Nucleus accumbens (tissue), 56 donors: ENCODE measurements around the gene PER1.

ENCODE experiments used
- DNase-seq, 56 donors: peaks; one replicate each; lab custom pipeline; 2025; lab: John Stamatoyannopoulos, UW

The PER1 gene

DNA sequence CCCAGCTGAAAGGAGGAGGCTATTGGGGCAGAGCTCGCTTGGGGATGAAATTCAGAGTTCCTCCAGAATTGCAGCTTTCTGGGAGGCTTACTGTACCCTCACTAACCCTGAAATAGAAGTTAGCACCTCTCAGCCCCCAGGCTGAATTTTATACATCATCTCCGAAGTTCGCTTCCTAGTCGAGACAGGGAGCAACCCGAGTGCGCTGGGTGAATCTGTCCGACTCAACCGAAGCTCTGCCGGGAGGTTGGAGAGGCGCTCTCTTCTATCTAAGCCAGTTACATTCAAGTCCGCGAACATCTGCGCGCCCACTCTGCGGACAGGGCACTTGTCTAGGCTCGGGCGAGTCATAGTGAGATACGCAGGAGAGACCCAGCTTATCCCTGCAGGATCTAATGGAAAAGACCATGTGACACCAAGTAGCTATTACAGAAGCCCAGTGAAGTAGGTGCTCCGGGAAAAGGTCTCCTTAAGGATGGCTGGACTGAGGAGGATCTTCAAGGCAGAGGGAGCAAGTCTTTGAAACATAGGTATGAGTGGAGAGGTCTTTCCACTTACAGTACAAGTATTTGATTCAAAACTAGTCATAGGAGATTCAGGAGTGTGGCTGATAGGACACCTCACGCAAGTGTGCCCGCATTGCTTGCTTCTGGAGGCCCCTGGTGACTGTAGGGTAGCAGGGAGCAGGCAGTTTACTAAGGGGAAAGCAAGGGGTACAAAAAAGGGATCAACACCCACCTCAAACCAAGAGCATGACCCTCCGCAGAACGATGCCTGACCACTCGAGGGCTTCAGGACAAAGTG is 27.7 kb downstream of the PER1 start:
- DNase-seq: peak in 6 of 56 donors; percentile 13 to 47 (median 18)

DNA sequence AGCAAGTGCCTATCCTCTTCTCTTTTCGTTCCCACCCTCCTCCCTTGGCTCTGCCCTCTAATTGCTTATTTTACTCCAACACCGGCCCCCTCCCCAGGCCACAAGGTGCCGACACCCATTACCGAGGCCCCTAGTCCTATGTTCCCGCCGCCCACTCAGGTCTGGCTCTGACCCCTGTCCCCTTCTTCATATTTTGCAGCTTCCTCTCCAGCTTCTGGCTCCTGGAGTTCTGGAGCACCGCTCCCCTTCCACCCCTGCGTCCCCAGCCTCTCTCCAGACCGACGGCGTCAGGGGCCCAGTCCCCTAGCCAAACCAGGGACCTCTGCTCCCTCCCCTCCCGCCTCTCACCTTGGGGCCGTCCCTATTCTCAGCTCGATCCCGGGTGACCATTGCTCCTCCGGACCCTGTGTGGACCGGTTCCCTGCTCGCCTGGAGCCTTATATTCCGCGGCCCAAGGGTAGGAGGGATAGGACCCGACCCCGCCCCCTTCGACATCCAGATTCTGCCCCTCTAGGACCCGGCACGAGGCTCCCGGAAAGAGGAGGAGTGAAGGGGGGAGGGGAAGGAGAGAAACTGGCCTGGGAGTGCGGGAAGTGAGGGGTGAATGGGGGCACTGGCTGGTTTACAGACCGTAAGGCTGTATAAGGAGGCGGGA is 28.4 kb downstream of the PER1 start, which contains the start of gene HES7:
Gene HES7, minus strand, starts transcription at position 412 of the 655 bp plus-strand sequence. Its CDS starts 22 bp downstream, at position 390.
- no peak for DNase-seq

DNA sequence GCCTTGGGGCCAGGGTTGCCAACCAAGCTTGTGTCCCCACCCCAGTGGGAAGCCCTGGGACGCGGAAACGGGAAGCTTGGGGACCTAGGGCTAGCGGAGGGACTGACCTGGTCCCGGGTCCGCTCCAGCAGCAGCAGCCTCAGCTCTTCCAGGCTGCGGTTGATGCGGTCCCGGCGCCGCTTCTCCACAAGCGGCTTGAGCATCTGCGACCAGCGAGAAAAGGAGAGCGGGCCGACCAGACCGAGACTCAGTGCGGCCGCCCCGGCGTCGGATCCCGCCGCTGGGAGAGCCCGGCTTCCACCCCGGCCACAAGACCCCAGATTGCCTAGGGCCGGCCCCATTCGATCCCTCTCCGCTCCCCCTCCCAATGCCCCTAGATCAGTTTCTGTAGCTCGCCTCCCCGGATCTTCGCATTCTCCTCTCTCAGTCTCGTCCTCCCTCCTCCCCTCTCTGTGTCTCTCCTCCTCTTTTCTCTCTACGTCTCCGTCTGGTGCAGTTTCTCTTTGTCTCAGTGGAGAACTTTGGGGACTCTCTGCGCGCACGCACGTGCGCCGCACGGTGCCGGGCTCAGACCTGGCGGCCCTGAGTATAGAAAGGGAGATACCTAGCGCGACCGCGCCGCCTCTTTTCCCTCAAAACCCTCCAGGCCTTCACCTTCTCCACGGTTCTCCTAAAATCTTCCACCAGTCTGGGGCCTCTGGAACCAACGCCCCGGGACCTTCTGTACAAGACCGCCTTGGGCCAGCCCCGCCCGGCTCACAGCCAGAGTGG is 29.1 kb downstream of the PER1 start:
- DNase-seq: no peak

DNA sequence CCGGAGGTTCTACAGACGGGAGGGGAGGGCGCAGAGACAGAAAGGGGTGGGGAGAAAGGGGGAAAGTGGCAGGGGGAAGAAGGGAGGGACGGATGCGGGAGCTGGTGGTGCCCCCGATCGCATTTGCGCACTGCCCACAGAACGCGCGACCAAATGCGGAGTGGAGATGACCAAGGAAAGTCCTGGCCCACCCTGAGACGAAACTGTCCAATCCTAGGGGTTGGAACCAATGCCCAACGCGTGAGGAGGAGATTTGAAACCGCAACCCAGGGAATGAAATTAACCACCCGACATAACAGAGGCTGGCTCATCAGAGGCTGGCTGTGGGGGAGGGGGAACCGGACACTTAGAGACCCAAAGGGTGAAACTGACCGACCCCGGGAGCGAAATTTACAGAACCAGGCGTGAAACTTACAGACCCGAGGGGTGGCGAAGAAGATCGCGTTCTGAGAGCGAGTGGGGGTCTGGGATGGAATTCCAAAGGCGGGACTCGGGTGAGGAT is 29.7 kb downstream of the PER1 start:
- DNase-seq: peak in 1 of 56 donors; percentile 26

DNA sequence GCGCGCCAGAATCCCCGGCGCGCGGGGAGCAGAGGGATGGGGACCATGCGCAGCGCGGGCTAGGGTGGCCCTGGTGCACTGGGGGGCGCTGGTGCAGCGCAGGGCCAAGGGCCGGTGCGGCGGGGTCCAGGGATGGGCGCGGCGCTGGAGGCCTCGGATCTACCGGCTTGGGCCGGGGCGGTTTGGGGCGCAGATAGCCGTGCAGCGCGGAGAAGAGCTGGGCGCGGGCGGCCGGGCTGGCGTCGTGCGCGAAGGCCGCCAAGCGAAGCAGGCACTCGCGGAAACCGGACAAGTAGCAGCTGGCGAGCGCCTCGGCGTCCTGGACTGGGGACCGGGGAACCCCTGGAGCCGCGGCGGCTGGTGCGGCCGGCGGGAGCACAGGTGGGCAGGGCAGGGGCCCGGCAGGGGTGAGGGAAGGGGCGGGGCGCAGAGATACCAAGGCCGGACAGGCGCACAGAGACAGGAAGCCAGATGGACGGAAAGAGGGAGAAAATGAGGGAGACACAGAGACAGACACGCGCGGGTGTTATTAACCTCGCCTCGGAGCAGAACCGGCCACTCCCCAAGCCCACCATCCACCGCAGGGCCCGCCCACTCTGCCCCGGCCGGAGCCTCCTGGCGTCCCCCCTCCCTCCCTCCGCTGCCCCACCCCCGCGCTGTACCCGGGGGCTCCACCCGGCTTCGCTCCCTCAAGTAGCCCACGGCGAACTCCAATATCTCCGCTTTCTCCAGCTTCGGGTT is 30.4 kb downstream of the PER1 start:
- peak in 49 of 56 donors; percentile 19 to 82 (median 53) for DNase-seq

DNA sequence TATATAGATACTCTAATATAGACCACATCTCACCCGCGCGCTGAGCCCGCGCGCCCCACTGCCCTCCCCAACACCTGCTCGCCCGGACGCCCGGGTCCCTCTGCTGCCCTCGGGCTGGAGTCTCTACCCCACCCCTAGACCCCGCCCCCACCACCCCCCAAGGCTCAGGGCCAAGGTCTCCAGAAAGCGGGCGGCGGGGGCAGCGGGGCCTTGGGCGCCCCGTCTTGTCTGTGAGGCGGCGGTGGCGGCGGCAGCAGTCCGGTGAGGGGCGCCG is 30.9 kb downstream of the PER1 start:
- no peak for DNase-seq

DNA sequence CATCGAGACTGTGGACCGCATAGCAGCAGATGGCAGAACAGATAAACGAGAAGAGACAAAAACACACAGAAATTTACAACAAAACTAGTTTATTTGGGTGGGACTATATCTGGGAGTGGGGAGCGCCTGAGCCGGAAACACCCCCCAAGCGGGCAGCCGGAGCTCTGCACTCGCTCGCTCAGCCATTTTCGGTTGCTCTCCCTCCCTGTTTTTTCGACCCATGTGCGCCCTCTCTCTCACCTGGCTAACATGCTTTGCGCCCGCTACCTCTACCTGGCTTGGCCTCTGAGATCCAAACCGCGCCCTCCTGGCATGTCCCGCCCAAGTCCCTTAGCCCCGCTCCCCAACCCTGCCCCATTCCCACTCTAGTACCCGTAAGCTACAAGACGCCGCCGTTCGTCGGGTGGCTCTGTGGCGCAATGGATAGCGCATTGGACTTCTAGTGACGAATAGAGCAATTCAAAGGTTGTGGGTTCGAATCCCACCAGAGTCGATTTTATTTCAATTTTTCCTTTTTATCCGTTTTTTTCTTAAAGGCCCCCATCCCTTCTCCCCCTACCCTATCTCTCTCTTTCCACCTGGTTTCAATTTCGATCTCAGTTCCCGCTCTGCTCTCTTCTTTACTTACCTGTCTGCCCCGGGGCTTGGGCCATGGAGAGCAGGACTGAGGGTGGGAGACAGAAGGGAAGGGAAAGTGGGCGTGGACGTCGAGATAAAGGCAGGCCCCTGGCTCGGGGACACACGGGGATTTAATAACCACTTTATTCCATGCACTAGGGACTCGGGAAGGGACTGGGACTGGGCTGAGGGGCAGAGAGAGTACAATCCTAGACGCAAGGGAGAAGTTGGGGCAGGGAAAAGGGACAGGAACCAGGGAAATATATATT is 31.4 kb downstream of the PER1 start:
- DNase-seq: peak in 42 of 56 donors; percentile 12 to 79 (median 52)

DNA sequence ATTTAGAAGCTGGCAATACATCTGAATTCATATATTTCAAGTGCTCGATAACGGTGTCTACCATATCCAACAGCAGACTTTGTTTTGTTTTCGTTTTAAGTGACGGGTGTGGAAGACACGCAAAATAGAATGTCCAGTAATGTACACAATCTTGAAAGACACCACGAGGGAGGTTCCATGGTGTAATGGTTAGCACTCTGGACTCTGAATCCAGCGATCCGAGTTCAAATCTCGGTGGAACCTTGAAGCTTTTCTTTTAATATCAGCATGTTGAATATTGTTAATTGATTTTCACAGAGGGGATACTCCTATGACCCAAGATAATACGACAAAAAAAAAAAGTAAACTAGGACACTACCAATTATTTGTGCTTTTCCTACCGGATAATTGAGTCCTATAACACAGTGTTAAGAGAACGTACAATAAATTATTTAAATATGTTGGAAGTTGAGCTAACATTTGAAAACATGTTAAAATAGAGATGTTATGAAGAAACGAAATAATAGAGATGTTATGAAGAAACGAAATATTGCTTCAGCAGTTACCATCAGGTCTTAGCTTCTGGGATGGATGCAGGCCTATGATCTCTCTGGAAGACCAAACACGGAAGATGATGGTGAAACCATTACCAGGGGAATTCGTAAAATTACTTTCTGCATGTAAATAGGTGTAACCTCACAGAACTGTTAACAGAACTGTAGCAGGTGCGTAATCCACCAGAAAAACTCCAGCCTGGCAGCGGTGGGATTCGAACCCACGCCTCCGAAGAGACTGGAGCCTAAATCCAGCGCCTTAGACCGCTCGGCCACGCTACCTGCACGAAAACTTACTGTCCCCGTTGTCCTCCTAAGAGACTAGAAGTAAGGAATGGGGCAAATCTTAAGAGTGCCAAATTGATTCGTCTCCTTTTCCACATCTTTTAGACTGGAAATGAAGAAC is 32.4 kb downstream of the PER1 start:
- peak in 53 of 56 donors; percentile 23 to 92 (median 71) for DNase-seq

DNA sequence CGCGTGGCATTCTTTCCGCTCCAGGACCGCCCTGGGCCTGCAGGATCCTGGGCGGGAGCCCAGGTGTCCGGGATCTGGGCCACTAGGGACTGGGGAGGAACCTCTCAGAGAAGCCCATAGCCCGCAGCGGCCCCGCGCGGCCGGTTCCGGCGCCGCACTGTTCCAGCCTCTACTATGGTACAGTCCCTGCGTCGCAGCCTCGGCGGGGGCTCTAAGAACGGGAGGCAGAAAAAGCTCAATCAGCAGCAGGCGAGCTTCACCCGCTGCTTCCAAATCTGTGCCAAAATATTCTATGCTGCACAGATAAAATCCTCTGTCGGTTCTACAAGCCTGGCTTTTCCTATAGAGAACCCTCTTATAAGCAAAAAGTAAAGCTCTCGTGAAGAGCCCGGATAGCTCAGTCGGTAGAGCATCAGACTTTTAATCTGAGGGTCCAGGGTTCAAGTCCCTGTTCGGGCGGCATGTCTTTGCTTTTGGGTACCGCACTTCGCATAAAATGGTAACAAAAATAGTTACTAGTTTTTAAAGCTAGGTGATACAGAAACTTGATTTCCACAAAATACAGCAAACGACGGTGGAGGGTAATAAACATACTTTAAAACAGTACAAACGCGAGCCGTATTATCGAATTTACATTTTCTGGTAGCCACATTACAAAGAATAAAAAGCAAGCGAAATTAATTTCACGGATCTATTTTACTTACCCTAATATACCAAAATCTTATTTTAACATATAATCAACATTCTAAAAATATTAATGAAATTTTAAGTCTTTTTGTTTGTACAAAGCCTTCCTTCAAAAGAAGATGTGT is 33.2 kb downstream of the PER1 start:
- peak; percentile 48 to 93 (median 81) for DNase-seq

DNA sequence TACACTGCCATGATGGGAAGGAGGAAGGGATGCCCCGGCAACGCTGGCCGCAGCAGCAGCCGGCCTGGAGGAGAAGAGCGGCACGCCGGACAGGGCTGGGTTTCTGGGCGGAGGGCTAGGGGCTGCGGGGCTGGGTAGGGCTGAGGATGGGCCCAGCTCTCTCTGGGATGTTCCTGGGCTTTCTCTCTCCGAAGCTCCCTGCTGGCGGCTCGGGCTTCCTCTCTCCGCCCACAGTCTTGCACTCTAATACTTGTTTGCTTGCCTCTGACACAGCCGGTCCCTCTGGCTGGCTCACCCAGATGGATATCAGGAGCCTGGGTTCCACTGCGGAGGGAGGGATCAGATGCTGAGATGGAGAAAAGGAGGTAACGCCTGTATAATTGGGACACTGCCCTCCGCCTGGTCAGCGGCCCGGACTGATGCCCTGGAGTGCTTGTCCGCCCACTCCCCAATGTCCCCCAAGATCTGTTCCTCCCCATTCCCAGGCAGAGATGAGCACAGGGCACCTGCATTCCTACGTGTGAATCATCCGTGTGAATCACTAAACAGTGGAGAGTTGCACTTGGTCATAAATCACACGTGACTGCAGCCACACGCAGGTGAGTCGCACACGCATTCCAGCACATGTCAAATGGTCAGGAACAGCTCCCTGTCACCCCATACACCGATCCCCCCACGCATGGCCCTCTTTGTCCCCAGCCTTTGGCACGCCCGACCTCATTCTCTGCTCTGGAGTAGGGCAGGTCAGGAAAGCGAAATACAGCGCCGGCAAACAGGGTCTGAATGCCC is 34.0 kb downstream of the PER1 start, which contains the start of gene ALOXE3:
Gene ALOXE3, minus strand, starts transcription at position 535 of the 789 bp plus-strand sequence. Its CDS starts 524 bp downstream, at position 11.
- DNase-seq: peak in 13 of 56 donors; percentile 21 to 79 (median 55)

DNA sequence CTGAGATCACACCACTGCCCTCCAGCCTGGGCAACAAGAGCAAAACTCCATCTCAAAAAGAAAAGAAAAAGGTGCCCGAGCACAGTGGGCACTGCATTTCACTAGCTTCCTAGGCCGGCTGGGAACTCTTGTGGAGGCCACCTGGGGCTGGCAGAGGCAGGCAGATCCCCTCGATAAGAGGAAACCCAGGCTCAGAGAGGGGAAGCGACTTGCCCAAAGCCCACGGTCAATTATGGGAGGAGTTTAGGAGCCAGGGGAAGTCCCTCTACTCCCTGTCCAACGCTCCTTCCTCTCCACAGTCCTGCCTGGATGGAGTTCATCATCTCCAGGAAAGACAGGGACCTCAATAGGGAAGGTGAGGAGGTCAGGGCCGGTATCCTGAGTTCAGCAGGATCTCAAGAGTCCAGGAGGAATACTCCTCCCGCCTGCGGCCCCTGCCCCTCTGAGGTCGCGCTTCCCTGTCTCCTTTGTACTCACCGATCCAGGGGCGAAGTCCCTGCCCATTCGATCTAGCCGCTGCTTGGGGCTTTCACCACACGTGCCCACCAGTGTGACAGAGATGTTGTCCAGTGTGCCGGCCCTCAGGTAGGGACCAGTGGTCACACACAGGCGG is 34.7 kb downstream of the PER1 start:
- DNase-seq: no peak

DNA sequence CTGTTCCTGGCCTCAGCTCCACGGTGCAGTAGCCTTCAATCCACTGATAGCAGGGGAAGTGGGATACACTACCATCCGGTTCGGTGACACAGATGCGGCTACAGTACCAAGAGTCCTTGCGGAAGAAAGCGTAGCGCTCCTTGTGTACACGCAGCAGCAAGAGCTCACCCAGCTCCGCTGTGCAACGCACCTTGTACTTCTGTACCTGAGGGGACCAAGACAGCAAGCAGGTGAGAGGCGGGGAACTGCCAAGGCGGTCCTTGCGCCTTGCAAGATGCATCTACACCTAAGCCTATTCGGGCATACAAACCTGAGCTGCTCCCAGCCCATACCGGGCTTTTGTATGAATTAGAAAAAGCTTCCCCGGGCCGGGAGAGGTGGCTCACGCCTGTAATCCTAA is 35.4 kb downstream of the PER1 start:
- DNase-seq: no peak

DNA sequence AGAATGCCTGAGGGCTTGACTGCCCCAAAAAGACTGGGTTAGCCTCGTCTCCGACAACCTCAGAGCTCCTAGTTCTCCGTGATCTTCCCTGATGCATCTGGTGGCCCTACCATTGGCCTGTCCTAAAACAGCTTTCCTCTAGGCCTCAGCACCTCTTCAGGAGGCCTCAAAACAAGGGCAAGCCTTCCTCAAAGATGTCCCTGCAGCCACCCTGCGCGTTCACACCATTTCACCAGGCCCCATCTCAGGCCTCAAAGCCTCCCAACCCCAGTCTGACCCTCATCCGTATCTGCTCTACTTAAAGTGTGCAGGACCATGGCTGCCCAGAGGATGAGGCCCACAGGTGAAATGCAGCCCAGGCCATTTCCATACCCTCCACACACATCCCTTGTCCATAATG is 41.3 kb downstream of the PER1 start:
- no peak for DNase-seq

DNA sequence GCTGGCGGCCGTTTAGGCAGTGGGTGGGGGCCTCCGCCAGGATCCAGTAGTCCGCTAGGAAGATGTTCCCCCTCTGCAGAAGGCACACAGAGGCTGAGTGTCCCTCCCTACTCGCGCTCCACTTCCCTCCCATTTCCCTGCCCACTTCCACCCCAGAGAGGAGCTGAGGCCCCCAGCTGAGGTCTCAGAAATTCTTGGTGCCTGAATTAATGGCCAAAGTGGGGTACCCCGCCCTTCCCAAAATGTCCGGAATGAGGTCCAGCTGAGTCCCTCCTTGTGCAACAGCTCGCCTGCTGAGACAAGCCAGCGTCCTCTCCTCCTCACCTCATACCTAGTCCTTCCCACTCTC is 41.8 kb downstream of the PER1 start:
- DNase-seq: no peak

DNA sequence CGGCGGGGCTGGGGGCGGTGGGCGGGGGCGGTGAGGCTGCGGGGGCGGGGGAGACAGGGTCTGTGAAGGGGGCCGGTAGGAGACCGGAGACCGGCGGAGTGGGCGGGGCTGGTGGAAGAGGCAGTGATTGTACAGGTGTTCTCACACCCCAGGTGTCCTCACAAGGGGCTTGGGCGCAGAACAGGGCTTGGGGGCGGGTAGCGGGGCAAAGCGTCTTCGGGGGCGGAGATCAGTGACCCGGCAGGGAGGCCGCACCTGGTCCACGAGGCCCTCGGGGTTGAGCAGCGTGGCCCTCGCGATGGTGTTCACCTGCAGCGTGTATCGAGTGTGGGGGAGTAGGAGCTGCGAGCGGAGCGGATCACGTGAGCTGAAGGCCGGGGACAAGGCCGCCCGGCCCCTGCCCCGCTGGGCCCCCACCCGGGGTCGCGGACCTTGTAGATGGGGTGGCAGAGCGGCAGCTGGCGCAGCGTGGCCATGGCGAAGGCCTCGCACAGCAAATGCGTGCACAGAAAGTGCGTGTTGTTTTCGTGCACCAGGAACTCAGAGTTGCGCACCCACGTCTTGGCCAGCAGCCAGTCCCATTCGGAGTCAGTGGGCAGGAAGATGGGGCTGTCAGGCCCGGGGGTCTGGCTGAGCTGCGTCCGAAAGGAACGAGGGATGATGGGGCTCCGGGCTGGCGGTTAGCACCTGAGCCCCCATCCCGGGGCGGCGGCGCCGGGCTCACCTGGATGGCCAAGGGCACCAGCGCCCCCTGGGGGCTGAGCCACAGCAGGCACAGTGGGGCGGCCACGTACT is 42.3 kb downstream of the PER1 start:
- DNase-seq: peak in 7 of 56 donors; percentile 3 to 38 (median 12)
